IPS DF 4.7 (cell line): ENCODE measurements around the gene UBTF.
"Not testable (repeated sequence)": the region's sequence is repeated elsewhere in the genome, so short reads cannot be mapped to it uniquely, and the experiment has no call there.

Experiments
- DNase-seq: peaks from one replicate; pipeline ENCODE4 v3.0.0-alpha.2; 2013; ENCODE audit warnings: low spot score; ENCODE audit errors: extremely low read depth

Gene UBTF

GRCh38 chr17:44247876-44248736 lies 28.6 kb upstream of the UBTF start:
- DNase-seq: no peak

GRCh38 chr17:44247440-44247841 lies 28.0 kb upstream of the UBTF start:
- DNase-seq: no peak

- DNase-seq: no peak
These were observed 21.7 kb upstream of the UBTF start for GRCh38 chr17:44241106-44241624.

GRCh38 chr17:44237886-44238285 lies 18.4 kb upstream of the UBTF start:
- DNase-seq: not testable (repeated sequence)

GRCh38 chr17:44236444-44236991 lies 17.0 kb upstream of the UBTF start:
- no peak for DNase-seq

- no peak for DNase-seq
These were observed 16.1 kb upstream of the UBTF start for GRCh38 chr17:44235583-44235936.

GRCh38 chr17:44233582-44233981 lies 14.1 kb upstream of the UBTF start:
- no peak for DNase-seq

GRCh38 chr17:44232061-44232460 lies 12.6 kb upstream of the UBTF start:
- no peak for DNase-seq

- no peak for DNase-seq
These were observed 10.7 kb upstream of the UBTF start for GRCh38 chr17:44230140-44230539.

- no peak for DNase-seq
These were observed 9.6 kb upstream of the UBTF start for GRCh38 chr17:44229090-44229489.

- DNase-seq: no peak
These were observed 4.1 kb upstream of the UBTF start for GRCh38 chr17:44223541-44224071.

GRCh38 chr17:44222112-44222869 lies 2.8 kb upstream of the UBTF start:
- no peak for DNase-seq

GRCh38 chr17:44221862-44222111 lies 2.3 kb upstream of the UBTF start:
- DNase-seq: no peak

- DNase-seq: no peak
These were observed 1.8 kb upstream of the UBTF start for GRCh38 chr17:44221084-44221861.

GRCh38 chr17:44220213-44221083 lies 973 bp upstream of the UBTF start:
- DNase-seq: no peak

GRCh38 chr17:44219108-44219615 lies 313 bp downstream of the UBTF start:
- DNase-seq: no peak

- DNase-seq: no peak
These were observed 949 bp downstream of the UBTF start for GRCh38 chr17:44218344-44219107.

- DNase-seq: no peak
These were observed 1.6 kb downstream of the UBTF start for GRCh38 chr17:44217738-44218343.

GRCh38 chr17:44216694-44217093 lies 2.8 kb downstream of the UBTF start:
- no peak for DNase-seq
